Measurements from ENCODE around the gene PHLDB2.
A peak's percentile ranks its signal among the peaks of the same experiment; 100 is the strongest.

The PHLDB2 gene

GRCh38 chr3:112005091-112005672 lies 146.1 kb downstream of the PHLDB2 start:
- Histone ChIP-seq H3K36me3 (ENCODE audit: control insufficient read depth, insufficient read depth, low read length) (no peaks in the 10 kb centered on the region), H3K4me1 (ENCODE audit: control insufficient read depth, insufficient read depth, low read length) (peaks cover 15% of the 10 kb centered on the region), H3K4me3 (ENCODE audit: low read depth, low read length) (no peak overlapping the region), H3K9ac (ENCODE audit: low read depth, low read length) (no peak overlapping the region), H3K9me3 (ENCODE audit: control insufficient read depth, insufficient read depth, low read length) (no peaks in the 10 kb centered on the region), H3K27me3 (ENCODE audit: control insufficient read depth, insufficient read depth, low read length) (peaks cover 6% of the 10 kb centered on the region)

DNA sequence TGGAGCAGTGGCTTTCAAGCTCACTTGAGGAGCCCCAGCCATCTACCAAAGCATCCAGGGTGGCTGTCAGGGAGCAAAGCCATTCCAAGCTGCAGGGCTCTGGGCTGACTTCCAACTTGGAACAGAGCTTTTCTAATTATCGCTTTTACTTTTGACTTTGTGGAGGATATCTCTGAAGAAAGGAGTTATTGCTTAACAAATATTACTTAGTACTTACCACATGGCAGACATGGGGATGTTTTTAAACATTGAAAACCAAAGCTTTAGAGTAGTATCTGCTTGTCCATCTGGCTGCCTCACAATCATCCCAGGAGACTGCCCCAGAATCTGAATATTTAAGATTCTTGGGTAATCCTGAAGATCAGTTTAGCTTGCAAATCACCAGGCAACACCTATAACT lies 148.6 kb downstream of the PHLDB2 start:
- Histone ChIP-seq H3K36me3 (ENCODE audit: control insufficient read depth, insufficient read depth, low read length) (no peaks in the 10 kb centered on the region), H3K9ac (ENCODE audit: low read depth, low read length) (no peak overlapping the region), H3K27me3 (ENCODE audit: control insufficient read depth, insufficient read depth, low read length) (peaks cover 3% of the 10 kb centered on the region), H3K4me3 (ENCODE audit: low read depth, low read length) (no peak overlapping the region), H3K9me3 (ENCODE audit: control insufficient read depth, insufficient read depth, low read length) (no peaks in the 10 kb centered on the region), H3K4me1 (ENCODE audit: control insufficient read depth, insufficient read depth, low read length) (peaks cover 3% of the 10 kb centered on the region)

DNA sequence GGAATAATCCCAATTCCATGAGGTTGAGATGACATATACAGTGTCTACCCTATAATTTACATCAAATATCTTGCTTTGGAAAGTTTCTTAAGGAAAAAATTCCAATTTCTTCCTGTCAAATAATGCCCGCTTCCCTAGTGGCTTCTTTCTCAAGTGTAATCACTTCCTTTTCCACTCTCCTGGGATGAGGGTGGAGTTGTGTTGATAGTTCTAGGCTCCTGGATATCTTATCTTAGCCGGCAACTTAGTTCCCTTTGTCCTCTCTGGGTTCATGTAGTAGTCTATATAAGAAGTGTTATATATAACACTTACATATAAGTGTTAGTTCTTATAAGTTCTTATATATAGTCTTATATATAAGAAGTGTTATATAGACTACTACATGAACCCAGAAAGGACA lies 150.6 kb downstream of the PHLDB2 start:
- H3K9me3 ChIP-seq (ENCODE audit: control insufficient read depth, insufficient read depth, low read length), result no peaks in the 10 kb centered on the region
- H3K9ac ChIP-seq (ENCODE audit: low read depth, low read length), result no peak overlapping the region
- H3K4me3 ChIP-seq (ENCODE audit: low read depth, low read length), result no peak overlapping the region
- H3K4me1 ChIP-seq (ENCODE audit: control insufficient read depth, insufficient read depth, low read length), result no peaks in the 10 kb centered on the region
- H3K36me3 ChIP-seq (ENCODE audit: control insufficient read depth, insufficient read depth, low read length), result no peaks in the 10 kb centered on the region
- no peaks in the 10 kb centered on the region for H3K27me3 ChIP-seq (ENCODE audit: control insufficient read depth, insufficient read depth, low read length)

- Histone ChIP-seq H3K9ac (ENCODE audit: low read depth, low read length) (no peak overlapping the region), H3K9me3 (ENCODE audit: control insufficient read depth, insufficient read depth, low read length) (no peaks in the 10 kb centered on the region), H3K4me1 (ENCODE audit: control insufficient read depth, insufficient read depth, low read length) (no peaks in the 10 kb centered on the region), H3K4me3 (ENCODE audit: low read depth, low read length) (no peak overlapping the region), H3K27me3 (ENCODE audit: control insufficient read depth, insufficient read depth, low read length) (no peaks in the 10 kb centered on the region), H3K36me3 (ENCODE audit: control insufficient read depth, insufficient read depth, low read length) (no peaks in the 10 kb centered on the region)
Observed at GRCh38 chr3:112010636-112011035, 151.6 kb downstream of the PHLDB2 start.

DNA sequence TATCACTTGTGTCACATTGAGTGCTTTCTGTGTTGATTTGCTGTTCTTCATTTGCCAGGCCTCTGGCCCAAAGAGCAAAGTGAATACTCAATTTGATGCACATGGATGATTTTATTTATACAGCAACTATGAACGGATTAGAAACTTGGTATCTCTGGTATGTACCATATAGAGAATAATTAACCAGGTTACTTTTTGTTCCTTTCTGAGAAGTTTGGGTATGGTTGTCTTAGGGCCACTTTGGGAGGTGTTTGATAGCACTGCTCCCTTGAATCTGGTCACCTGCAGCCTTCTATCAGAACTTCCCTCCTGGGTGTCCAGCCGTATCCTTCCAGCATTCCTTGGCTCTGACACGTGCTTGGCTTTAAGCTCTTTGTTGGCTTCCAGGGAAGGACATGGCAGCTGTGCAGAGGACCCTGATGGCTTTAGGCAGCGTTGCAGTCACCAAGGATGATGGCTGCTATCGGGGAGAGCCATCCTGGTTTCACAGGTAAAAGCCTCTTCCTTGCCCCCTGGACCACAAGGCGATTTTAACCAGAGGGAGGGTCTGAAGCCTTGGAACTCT lies 152.4 kb downstream of the PHLDB2 start:
- Histone ChIP-seq H3K27me3 (ENCODE audit: control insufficient read depth, insufficient read depth, low read length) (no peaks in the 10 kb centered on the region), H3K4me1 (ENCODE audit: control insufficient read depth, insufficient read depth, low read length) (no peaks in the 10 kb centered on the region), H3K9me3 (ENCODE audit: control insufficient read depth, insufficient read depth, low read length) (no peaks in the 10 kb centered on the region), H3K9ac (ENCODE audit: low read depth, low read length) (no peak overlapping the region), H3K36me3 (ENCODE audit: control insufficient read depth, insufficient read depth, low read length) (no peaks in the 10 kb centered on the region), H3K4me3 (ENCODE audit: low read depth, low read length) (no peak overlapping the region)

DNA sequence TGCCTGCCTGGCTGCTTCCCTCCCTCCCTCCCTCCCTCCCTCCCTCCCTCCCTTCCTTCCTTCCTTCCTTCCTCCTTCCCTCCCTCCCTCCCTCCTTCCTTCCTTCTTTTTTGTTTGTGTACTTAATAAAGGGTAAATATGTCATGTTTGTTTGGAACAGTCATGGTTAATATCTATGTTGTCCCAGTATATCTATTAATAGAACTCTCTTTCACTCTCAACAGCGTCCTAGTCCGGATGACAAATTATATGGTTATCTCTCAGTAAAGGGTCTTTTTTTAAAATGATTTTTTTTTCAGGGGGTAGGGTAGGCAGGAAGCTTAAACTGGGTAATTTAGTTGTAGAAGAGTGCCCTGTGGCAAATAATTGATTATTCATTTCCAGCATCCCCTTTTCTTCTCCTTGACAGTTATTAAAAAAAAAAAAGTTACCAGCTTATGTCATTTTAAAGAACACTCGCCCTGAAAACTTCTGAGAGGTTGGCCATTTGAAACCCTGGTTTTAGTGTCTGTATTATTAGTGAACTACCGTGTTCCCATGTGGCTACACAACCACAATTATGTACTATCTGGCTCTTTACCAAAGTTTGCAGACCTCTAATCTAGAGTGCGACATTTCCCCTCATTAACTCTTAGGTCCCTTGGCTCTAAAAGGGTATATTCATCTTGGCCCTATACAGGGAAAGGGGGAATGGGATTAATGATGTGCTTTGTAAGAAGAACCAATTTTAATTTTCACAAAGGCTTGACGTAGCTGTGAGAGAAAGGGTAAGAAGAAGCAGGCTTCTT lies 153.3 kb downstream of the PHLDB2 start:
- no peak overlapping the region for H3K4me3 ChIP-seq (ENCODE audit: low read depth, low read length)
- H3K36me3 ChIP-seq (ENCODE audit: control insufficient read depth, insufficient read depth, low read length), result no peaks in the 10 kb centered on the region
- H3K9ac ChIP-seq (ENCODE audit: low read depth, low read length), result no peak overlapping the region

GRCh38 chr3:112013058-112013783 lies 154.2 kb downstream of the PHLDB2 start:
- H3K9me3 ChIP-seq (ENCODE audit: control insufficient read depth, insufficient read depth, low read length), result no peaks in the 10 kb centered on the region
- no peaks in the 10 kb centered on the region for H3K36me3 ChIP-seq (ENCODE audit: control insufficient read depth, insufficient read depth, low read length)
- H3K4me3 ChIP-seq (ENCODE audit: low read depth, low read length), result no peak overlapping the region
- no peaks in the 10 kb centered on the region for H3K27me3 ChIP-seq (ENCODE audit: control insufficient read depth, insufficient read depth, low read length)
- no peaks in the 10 kb centered on the region for H3K4me1 ChIP-seq (ENCODE audit: control insufficient read depth, insufficient read depth, low read length)
- H3K9ac ChIP-seq (ENCODE audit: low read depth, low read length), result peak overlapping the region; percentile 16

More for the DNA sequence above, 153.3 kb downstream of the PHLDB2 start:
- H3K4me1 ChIP-seq (ENCODE audit: control insufficient read depth, insufficient read depth, low read length), result no peaks in the 10 kb centered on the region
- no peaks in the 10 kb centered on the region for H3K9me3 ChIP-seq (ENCODE audit: control insufficient read depth, insufficient read depth, low read length)
- no peaks in the 10 kb centered on the region for H3K27me3 ChIP-seq (ENCODE audit: control insufficient read depth, insufficient read depth, low read length)

GRCh38 chr3:112013784-112014143 lies 154.7 kb downstream of the PHLDB2 start:
- no peaks in the 10 kb centered on the region for H3K36me3 ChIP-seq (ENCODE audit: control insufficient read depth, insufficient read depth, low read length)
- no peak overlapping the region for H3K9ac ChIP-seq (ENCODE audit: low read depth, low read length)
- no peak overlapping the region for H3K4me3 ChIP-seq (ENCODE audit: low read depth, low read length)

GRCh38 chr3:112017091-112017490 lies 158.0 kb downstream of the PHLDB2 start:
- no peaks in the 10 kb centered on the region for H3K9me3 ChIP-seq (ENCODE audit: control insufficient read depth, insufficient read depth, low read length)

More at GRCh38 chr3:112013784-112014143, 154.7 kb downstream of the PHLDB2 start:
- H3K4me1 ChIP-seq (ENCODE audit: control insufficient read depth, insufficient read depth, low read length), result no peaks in the 10 kb centered on the region
- no peaks in the 10 kb centered on the region for H3K9me3 ChIP-seq (ENCODE audit: control insufficient read depth, insufficient read depth, low read length)
- H3K27me3 ChIP-seq (ENCODE audit: control insufficient read depth, insufficient read depth, low read length), result no peaks in the 10 kb centered on the region

GRCh38 chr3:112018712-112019111 lies 159.6 kb downstream of the PHLDB2 start:
- H3K36me3 ChIP-seq (ENCODE audit: control insufficient read depth, insufficient read depth, low read length), result no peaks in the 10 kb centered on the region
- H3K4me1 ChIP-seq (ENCODE audit: control insufficient read depth, insufficient read depth, low read length), result no peaks in the 10 kb centered on the region
- H3K27me3 ChIP-seq (ENCODE audit: control insufficient read depth, insufficient read depth, low read length), result no peaks in the 10 kb centered on the region
- no peaks in the 10 kb centered on the region for H3K9me3 ChIP-seq (ENCODE audit: control insufficient read depth, insufficient read depth, low read length)
- H3K9ac ChIP-seq (ENCODE audit: low read depth, low read length), result no peak overlapping the region
- no peak overlapping the region for H3K4me3 ChIP-seq (ENCODE audit: low read depth, low read length)

More at GRCh38 chr3:112017091-112017490, 158.0 kb downstream of the PHLDB2 start:
- Histone ChIP-seq H3K4me3 (ENCODE audit: low read depth, low read length) (no peak overlapping the region), H3K36me3 (ENCODE audit: control insufficient read depth, insufficient read depth, low read length) (no peaks in the 10 kb centered on the region), H3K9ac (ENCODE audit: low read depth, low read length) (no peak overlapping the region), H3K27me3 (ENCODE audit: control insufficient read depth, insufficient read depth, low read length) (no peaks in the 10 kb centered on the region), H3K4me1 (ENCODE audit: control insufficient read depth, insufficient read depth, low read length) (no peaks in the 10 kb centered on the region)

GRCh38 chr3:112019716-112020115 lies 160.7 kb downstream of the PHLDB2 start:
- H3K9me3 ChIP-seq (ENCODE audit: control insufficient read depth, insufficient read depth, low read length), result no peaks in the 10 kb centered on the region
- no peaks in the 10 kb centered on the region for H3K27me3 ChIP-seq (ENCODE audit: control insufficient read depth, insufficient read depth, low read length)
- H3K4me3 ChIP-seq (ENCODE audit: low read depth, low read length), result no peak overlapping the region
- H3K36me3 ChIP-seq (ENCODE audit: control insufficient read depth, insufficient read depth, low read length), result no peaks in the 10 kb centered on the region
- no peak overlapping the region for H3K9ac ChIP-seq (ENCODE audit: low read depth, low read length)
- H3K4me1 ChIP-seq (ENCODE audit: control insufficient read depth, insufficient read depth, low read length), result no peaks in the 10 kb centered on the region

All from iPS-15b (cell line).